Spleen (tissue), 11 donors: ENCODE results near the gene ATR. TPM values are rescaled to one million over a fixed set of nuclear protein-coding genes. Genes with fewer than 3 reads are reported as not detected.

Experiments
- DNase-seq: peaks from one replicate; pipeline ENCODE4 v3.0.0-alpha.2; 2020
- H3K27ac ChIP-seq, 8 donors: fragments of 200-600 bp; sonication (generic) in 7 of 8; 1 replicate in 4 of 8; 2 replicates in 4 of 8; pipeline versions ENCODE4 v1.5.0 to v1.8.0; 2016 to 2021; ENCODE audit warnings: inconsistent platforms in 4 of 8, mild to moderate bottlenecking in 4 of 8, moderate library complexity in 1 of 8
- H3K27me3 ChIP-seq, 7 donors: fragments of 200-600 bp; sonication (generic) in 6 of 7; replicated peaks in 1 of 7; 1 replicate in 4 of 7; 2 replicates in 3 of 7; pipeline versions ENCODE4 v1.5.0 to v1.8.0; 2016 to 2021; ENCODE audit warnings: inconsistent platforms in 3 of 7, mild to moderate bottlenecking in 1 of 7
- H3K36me3 ChIP-seq, 6 donors: fragments of 200-600 bp; sonication (generic) in 5 of 6; 1 replicate in 4 of 6; 2 replicates in 2 of 6; pipeline versions ENCODE4 v1.5.0 to v1.8.0; 2016 to 2021; ENCODE audit warnings: inconsistent platforms in 2 of 6
- H3K4me1 ChIP-seq, 6 donors: fragments of 200-600 bp; sonication (generic) in 5 of 6; 1 replicate in 3 of 6; 2 replicates in 3 of 6; pipeline versions ENCODE4 v1.5.0 to v1.8.0; 2016 to 2021; ENCODE audit warnings: inconsistent platforms in 3 of 6
- H3K4me3 ChIP-seq, 8 donors: fragments of 200-600 bp; sonication (generic) in 7 of 8; 1 replicate in 4 of 8; 2 replicates in 4 of 8; pipeline versions ENCODE4 v1.5.0 to v1.8.0; 2016 to 2021; ENCODE audit warnings: inconsistent platforms in 4 of 8, mild to moderate bottlenecking in 4 of 8, moderate library complexity in 2 of 8
- H3K9me3 ChIP-seq, 8 donors: fragments of 200-600 bp; sonication (generic) in 7 of 8; 1 replicate in 4 of 8; 2 replicates in 4 of 8; pipeline versions ENCODE4 v1.5.0 to v1.8.0; 2016 to 2021; ENCODE audit warnings: inconsistent platforms in 4 of 8
- POLR2A ChIP-seq, 3 donors: fragments of 450-650 bp; IDR thresholded peaks; one replicate each; pipeline ENCODE4 v1.5.1; 2017; ENCODE audit warnings: antibody characterized with exemption in 3 of 3, mild to moderate bottlenecking in 1 of 3
- POLR2AphosphoS5 ChIP-seq, 3 donors: sonication (generic); formaldehyde crosslinking; IDR thresholded peaks; one replicate each; pipeline ENCODE4 v1.5.1; 2017; ENCODE audit warnings: antibody characterized with exemption in 3 of 3
- WGBS, 5 donors: extraction: QIAGEN DNeasy Blood & Tissue Kit in 3 of 5; methylation state at CpG; one replicate each; pipeline versions ENCODE4 v1.1.5 to v1.1.7; 2013 to 2018; 5-methylcytosine and 5-hydroxymethylcytosine counted together
- intact Hi-C: fragments of 100-400 bp; cut with DNase I; formaldehyde crosslinking; loops from one replicate; pipeline ENCODE4 v1.15.0; 2023; ENCODE audit warnings: low total_unique reads
- polyA plus RNA-seq, 3 donors: library from polyadenylated mRNA; stranded (reverse); fragments of 200-250 nt; gene quantifications; one replicate each; pipeline ENCODE4 v1.2.1, GENCODE V29; 2013
- total RNA-seq, 7 donors: library from RNA; depleted of rRNA in 3 of 7; stranded (reverse); fragments of >200 nt in 3 of 7; fragmentation: NEBNext Ultra II Directional in 4 of 7; extraction: Animal tissue kit (Norgen Biotek cat#: 25700) in 4 of 7; gene quantifications; one replicate each; pipeline versions ENCODE4 v1.1.0 to v1.2.1, GENCODE V29; 2016 to 2021
- TF ChIP-seq, protein P1 (sequence below), 11 experiments: fragments of 200-600 bp in 7 of 11; fragments of 450-650 bp in 4 of 11; sonication (generic) in 4 of 11; IDR thresholded peaks in 8 of 11; conservative IDR thresholded peaks in 3 of 11; 1 replicate in 7 of 11; 2 replicates in 4 of 11; pipeline versions ENCODE4 v1.4.0 to v1.8.0; 2016 to 2021; ENCODE audit warnings: antibody characterized with exemption in 11 of 11, inconsistent platforms in 4 of 11, mild to moderate bottlenecking in 1 of 11
- donor health status: healthy with polysubstance abuse.
- donor health status: DM: no; HTN: no; CAD: no; lungs with moderate emphysema.
- donor health status: DM: no; HTN: no; CAD: no.
- donor health status: Bipolar disorder and iron deficiency.
- donor health status: healthy.
- donor health status: DM: no; HTN: no; CAD: no.
- donor health status: DM: yes; HTN: yes; CAD: no.

Gene ATR
- total and polyA plus RNA-seq, 10 donors: 18.4 to 64.0 (median 37.8) TPM

DNA sequence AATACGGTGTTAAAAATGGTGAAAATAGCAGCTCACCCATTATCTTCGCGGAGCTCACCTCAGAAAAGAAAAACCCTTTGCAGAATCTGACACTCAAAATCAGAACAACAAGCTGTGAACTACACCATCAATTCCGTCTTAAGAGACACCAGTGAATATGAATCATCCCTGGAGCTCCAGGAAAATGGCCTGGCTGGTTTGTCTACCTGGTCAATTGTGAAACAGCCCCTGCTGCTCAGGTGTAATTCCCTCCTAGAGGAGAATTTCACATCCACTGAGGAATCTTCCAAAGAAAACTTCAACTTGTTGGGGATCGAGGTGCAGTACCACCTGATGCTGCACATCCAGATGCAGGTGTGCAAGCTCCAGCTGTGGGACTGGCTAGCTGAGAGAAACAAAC is 127.7 kb downstream of the ATR start:
- H3K27me3 ChIP-seq: no peaks in the 10 kb centered on the region
- no peak for TF ChIP-seq POLR2A (IDR thresholded peaks at IDR 0.05)
- TF ChIP-seq, protein P1, sequence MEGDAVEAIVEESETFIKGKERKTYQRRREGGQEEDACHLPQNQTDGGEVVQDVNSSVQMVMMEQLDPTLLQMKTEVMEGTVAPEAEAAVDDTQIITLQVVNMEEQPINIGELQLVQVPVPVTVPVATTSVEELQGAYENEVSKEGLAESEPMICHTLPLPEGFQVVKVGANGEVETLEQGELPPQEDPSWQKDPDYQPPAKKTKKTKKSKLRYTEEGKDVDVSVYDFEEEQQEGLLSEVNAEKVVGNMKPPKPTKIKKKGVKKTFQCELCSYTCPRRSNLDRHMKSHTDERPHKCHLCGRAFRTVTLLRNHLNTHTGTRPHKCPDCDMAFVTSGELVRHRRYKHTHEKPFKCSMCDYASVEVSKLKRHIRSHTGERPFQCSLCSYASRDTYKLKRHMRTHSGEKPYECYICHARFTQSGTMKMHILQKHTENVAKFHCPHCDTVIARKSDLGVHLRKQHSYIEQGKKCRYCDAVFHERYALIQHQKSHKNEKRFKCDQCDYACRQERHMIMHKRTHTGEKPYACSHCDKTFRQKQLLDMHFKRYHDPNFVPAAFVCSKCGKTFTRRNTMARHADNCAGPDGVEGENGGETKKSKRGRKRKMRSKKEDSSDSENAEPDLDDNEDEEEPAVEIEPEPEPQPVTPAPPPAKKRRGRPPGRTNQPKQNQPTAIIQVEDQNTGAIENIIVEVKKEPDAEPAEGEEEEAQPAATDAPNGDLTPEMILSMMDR (IDR thresholded peaks at IDR 0.05 in 8 of 11, conservative IDR thresholded peaks at IDR 0.05 in 3 of 11): no peak
- TF ChIP-seq POLR2AphosphoS5 (IDR thresholded peaks at IDR 0.05): no peak
- H3K9me3 ChIP-seq: no peaks in the 10 kb centered on the region
- peaks cover 0 to 51% (median 14%) of the 10 kb centered on the region in 6 donors for H3K36me3 ChIP-seq
- H3K4me1 ChIP-seq: peaks cover 15 to 23% (median 19%) of the 10 kb centered on the region in 6 donors
- intact Hi-C loops: no loop called here
- DNase-seq: no peak
- no peak overlapping the region for H3K27ac ChIP-seq
- WGBS, 5 donors: 89 to 97% (median 95%) methylated on average over 5 of the region's 5 CpGs
- H3K4me3 ChIP-seq: no peak overlapping the region

DNA sequence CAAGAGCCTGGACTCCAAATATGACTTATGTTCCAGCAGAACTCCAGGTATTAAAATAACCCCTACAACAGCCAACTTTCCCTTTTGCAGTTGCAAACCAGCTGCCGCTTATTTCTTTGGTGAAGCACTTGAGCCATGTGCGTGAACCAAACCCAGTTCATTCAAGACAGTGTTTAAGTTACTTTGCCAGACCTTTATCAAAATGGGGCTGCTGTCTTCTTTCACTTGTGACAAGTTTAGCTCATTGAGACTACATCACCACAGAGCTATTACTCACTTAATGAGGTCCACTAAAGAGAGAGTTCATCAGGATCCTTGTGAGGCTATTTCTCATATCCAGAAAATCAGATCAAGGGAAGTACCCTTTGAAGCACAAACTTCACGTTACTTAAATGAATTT is 128.3 kb downstream of the ATR start:
- Histone ChIP-seq H3K4me3 (no peak overlapping the region), H3K36me3 (peaks cover 0 to 44% (median 14%) of the 10 kb centered on the region in 6 donors), H3K9me3 (no peaks in the 10 kb centered on the region), H3K27me3 (no peaks in the 10 kb centered on the region), H3K4me1 (peaks cover 22 to 30% (median 26%) of the 10 kb centered on the region in 6 donors), H3K27ac (no peak overlapping the region)
- intact Hi-C loops: no loop called here
- 87 to 99% (median 94%) methylated on average over 3 of the region's 3 CpGs for WGBS, 5 donors
- DNase-seq: no peak
- TF ChIP-seq, protein P1 (IDR thresholded peaks at IDR 0.05 in 8 of 11, conservative IDR thresholded peaks at IDR 0.05 in 3 of 11): no peak
- no peak for TF ChIP-seq POLR2AphosphoS5 (IDR thresholded peaks at IDR 0.05)

DNA sequence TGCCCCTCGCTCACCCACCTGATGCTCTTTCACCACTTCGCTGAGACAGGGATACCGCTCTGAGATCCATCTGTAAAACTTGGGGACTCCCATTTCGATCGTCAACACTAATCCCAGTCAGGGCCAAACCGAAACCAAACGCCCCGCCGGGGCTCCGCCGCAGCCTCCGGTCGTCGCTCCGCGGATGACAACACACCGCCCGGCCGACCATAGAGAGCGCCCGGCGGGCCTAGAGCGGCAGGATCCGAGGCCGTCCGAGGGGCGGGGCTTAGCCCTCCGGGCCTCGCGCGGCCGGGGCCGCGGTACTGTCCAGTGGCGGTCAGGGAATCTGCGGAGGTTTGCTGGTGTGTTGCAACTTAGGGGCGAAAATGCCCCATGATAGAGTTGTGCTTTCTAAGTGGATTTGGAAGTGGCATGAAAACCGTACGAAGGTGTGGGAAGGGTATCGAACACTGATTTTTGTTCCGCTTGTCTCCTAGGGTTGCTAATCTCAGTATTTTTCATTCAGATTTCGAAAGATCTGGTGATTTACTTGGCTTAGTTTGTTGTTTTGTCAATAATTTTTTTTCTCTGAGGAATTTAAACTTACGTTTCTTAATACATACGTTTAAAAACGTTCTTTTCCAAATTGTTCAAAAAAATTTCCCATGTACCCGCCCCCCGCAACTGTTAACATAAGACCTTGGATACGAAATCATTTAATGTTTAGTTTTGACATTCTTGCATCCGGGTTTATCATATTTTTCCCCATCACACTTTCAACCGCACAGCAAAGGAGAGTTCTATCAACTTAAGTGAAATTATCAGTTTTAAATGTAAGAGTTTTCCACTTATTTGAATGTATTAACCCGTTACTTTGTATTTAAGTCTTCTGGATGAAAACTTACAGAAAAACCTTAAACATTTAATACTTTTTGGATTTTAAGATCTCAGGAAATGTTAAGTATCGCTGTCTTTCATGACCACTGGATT is 130.4 kb downstream of the ATR start, which contains the start of gene XRN1:
Gene XRN1, minus strand, starts transcription at position 186 of the 972 bp plus-strand sequence. Its CDS starts 93 bp downstream, at position 93.
- H3K4me1 ChIP-seq: peaks cover 22 to 51% (median 45%) of the 10 kb centered on the region in 6 donors
- H3K9me3 ChIP-seq: no peaks in the 10 kb centered on the region
- H3K36me3 ChIP-seq: peaks cover 0 to 39% (median 11%) of the 10 kb centered on the region in 6 donors
- intact Hi-C loops: no loop called here
- H3K27ac ChIP-seq: peak within 1 kb of the TSS; percentile 96 to 99 (median 98)
- H3K27me3 ChIP-seq: no peaks in the 10 kb centered on the region
- peak in 2 of 3 donors; percentile 50 to 57 for TF ChIP-seq POLR2A (IDR thresholded peaks at IDR 0.05)
- TF ChIP-seq POLR2AphosphoS5 (IDR thresholded peaks at IDR 0.05): peak; percentile 90 to 98 (median 93)
- TF ChIP-seq, protein P1 (IDR thresholded peaks at IDR 0.05 in 8 of 11, conservative IDR thresholded peaks at IDR 0.05 in 3 of 11): peak in 2 of 11 experiments; percentile 20 to 36
- 6 to 7% (median 6%) methylated on average over 49 to 52 of the region's 52 CpGs for WGBS, 5 donors
- H3K4me3 ChIP-seq: peak within 1 kb of the TSS; percentile 62 to 89 (median 80)
- peak; percentile 99 for DNase-seq
